ENCODE results near the gene ZNF217.
"Not testable (repeated sequence)": the region's sequence is repeated elsewhere in the genome, so short reads cannot be mapped to it uniquely, and the experiment has no call there.

ZNF217 gene

GRCh38 chr20:53593466-53594007 is at the start of gene ZNF217:
Gene ZNF217, minus strand, starts transcription at chr20:53593839. Its CDS starts 11,013 bp downstream, at chr20:53582826.
- DNase-seq: peak; percentile 76

GRCh38 chr20:53643031-53643832 is 49.6 kb upstream of the ZNF217 start:
- peak; percentile 76 for DNase-seq

GRCh38 chr20:53642196-53643030 is 48.8 kb upstream of the ZNF217 start:
- DNase-seq: peak; percentile 62

GRCh38 chr20:53639647-53640440 is 46.2 kb upstream of the ZNF217 start:
- DNase-seq: no peak

- DNase-seq: no peak
Measured at GRCh38 chr20:53639128-53639527, 45.5 kb upstream of the ZNF217 start.

- DNase-seq: not testable (repeated sequence)
Measured at GRCh38 chr20:53637310-53637709, 43.7 kb upstream of the ZNF217 start.

- DNase-seq: no peak
Measured at GRCh38 chr20:53636540-53637097, 43.0 kb upstream of the ZNF217 start.

GRCh38 chr20:53635221-53635620 is 41.6 kb upstream of the ZNF217 start:
- no peak for DNase-seq

GRCh38 chr20:53631909-53632662 is 38.4 kb upstream of the ZNF217 start:
- no peak for DNase-seq

- no peak for DNase-seq
Measured at GRCh38 chr20:53629436-53629835, 35.8 kb upstream of the ZNF217 start.

- not testable (repeated sequence) for DNase-seq
Measured at GRCh38 chr20:53628758-53629157, 35.1 kb upstream of the ZNF217 start.

GRCh38 chr20:53628076-53628475 is 34.4 kb upstream of the ZNF217 start:
- DNase-seq: no peak

- not testable (repeated sequence) for DNase-seq
Measured at GRCh38 chr20:53627001-53627400, 33.4 kb upstream of the ZNF217 start.

GRCh38 chr20:53626584-53626983 is 32.9 kb upstream of the ZNF217 start:
- DNase-seq: no peak

- no peak for DNase-seq
Measured at GRCh38 chr20:53625311-53626129, 31.9 kb upstream of the ZNF217 start.

- not testable (repeated sequence) for DNase-seq
Measured at GRCh38 chr20:53624927-53625250, 31.2 kb upstream of the ZNF217 start.

GRCh38 chr20:53623454-53624211 is 30.0 kb upstream of the ZNF217 start:
- peak; percentile 45 for DNase-seq

GRCh38 chr20:53623134-53623453 is 29.5 kb upstream of the ZNF217 start:
- DNase-seq: no peak

- DNase-seq: no peak
Measured at GRCh38 chr20:53622247-53623133, 28.9 kb upstream of the ZNF217 start.

All from CD4-positive, alpha-beta T cell treated with Interleukin-21 for 1 hour (primary cell).